Measurements from ENCODE around the gene BPGM.

The BPGM gene

DNA sequence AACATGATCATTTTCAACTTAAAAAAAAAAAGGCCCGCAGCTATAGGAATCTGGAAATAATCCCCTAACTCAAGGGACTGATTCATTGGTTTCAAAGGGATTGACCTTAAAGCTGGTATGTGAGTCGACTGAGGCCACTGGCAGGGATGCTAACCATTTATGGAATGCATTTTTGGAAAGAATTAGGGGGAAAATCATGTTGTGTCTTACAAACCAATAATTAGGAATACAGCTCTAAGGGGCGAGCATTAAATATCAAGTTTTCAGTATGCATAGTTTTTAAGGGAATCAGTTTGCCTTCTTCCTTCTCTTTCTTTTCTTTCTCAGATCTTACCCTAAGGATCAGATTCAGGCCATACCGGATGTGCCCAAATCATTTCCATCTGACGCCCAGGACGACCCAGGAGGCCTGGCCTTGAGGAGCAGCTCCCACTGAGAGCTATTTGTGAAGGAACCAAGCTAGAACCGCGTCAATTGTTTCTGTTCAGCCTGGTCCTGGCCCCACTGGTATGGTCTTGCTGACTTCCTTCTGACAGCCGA, 48.7 kb downstream of the BPGM start:
- Mint-ChIP-seq H3K27ac (peak overlapping the region; percentile 52 to 79 (median 68)), H3K36me3 (ENCODE audit: low read depth) (no peaks in the 10 kb centered on the region), H3K27me3 (ENCODE audit: low read depth) (no peaks in the 10 kb centered on the region), H3K4me1 (peaks cover 51% of the 10 kb centered on the region), H3K9me3 (peaks cover 2% of the 10 kb centered on the region), H3K4me3 (no peak overlapping the region)
- TF ChIP-seq, protein P1, sequence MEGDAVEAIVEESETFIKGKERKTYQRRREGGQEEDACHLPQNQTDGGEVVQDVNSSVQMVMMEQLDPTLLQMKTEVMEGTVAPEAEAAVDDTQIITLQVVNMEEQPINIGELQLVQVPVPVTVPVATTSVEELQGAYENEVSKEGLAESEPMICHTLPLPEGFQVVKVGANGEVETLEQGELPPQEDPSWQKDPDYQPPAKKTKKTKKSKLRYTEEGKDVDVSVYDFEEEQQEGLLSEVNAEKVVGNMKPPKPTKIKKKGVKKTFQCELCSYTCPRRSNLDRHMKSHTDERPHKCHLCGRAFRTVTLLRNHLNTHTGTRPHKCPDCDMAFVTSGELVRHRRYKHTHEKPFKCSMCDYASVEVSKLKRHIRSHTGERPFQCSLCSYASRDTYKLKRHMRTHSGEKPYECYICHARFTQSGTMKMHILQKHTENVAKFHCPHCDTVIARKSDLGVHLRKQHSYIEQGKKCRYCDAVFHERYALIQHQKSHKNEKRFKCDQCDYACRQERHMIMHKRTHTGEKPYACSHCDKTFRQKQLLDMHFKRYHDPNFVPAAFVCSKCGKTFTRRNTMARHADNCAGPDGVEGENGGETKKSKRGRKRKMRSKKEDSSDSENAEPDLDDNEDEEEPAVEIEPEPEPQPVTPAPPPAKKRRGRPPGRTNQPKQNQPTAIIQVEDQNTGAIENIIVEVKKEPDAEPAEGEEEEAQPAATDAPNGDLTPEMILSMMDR (IDR thresholded peaks at IDR 0.05; ENCODE audit: unreplicated experiment in 3 of 3), result no peak

DNA sequence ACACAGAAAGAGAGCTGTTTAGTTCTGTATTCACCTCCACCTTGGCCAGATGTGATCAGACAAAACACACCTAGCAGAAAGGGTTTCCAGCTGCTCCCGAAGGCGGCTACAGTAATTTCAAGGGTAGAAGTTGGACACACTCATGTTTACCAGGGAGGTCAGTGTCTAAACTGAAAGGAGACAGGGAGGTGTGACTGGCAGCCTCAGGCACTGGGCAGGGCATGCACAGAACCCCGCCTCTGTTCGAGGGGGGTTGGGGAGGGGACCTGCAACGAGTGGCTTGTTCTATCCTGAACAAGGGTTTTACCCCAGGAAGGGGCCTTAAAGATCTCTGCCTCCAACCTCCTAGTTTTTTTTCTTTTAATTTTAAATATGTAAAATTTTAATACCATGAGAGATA, 49.6 kb downstream of the BPGM start:
- Mint-ChIP-seq H3K9me3 (peaks cover 2% of the 10 kb centered on the region), H3K4me3 (no peak overlapping the region), H3K36me3 (ENCODE audit: low read depth) (no peaks in the 10 kb centered on the region), H3K4me1 (peaks cover 44% of the 10 kb centered on the region), H3K27ac (peak overlapping the region in 1 of 3 experiments; percentile 67), H3K27me3 (ENCODE audit: low read depth) (no peaks in the 10 kb centered on the region)
- TF ChIP-seq, protein P1 (IDR thresholded peaks at IDR 0.05; ENCODE audit: unreplicated experiment in 3 of 3), result no peak

DNA sequence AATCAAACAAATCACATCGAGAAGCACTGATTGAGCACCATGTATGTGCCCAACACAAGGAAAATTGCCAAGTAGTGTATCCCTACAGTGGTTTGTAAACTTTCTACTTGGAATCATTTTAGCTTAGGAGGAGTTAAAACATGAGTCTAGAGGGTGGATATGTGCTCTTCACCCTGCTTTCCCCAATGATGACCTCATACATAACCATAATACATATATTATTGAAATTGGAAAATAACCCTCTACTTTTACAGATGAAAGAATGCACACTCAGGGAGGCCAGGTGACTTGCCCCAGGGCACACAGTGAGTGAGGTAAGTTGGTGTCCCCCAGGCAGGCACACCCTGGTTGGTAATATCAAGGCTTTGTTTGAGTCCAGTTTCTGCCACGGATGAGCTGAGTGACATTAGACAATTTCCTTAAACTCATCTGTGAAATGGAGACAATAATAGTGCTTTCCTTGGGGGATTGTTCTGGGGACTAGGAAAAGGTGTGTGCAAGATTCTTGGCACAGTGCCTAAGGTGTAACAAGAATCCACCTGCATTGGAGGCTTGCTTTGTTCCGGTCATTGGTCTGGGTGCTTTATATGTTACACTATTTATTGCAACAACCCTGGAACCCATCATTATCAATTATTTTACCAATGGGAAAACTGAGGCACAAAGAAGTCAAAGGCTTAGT, 50.7 kb downstream of the BPGM start:
- no peaks in the 10 kb centered on the region for H3K36me3 Mint-ChIP-seq (ENCODE audit: low read depth)
- H3K9me3 Mint-ChIP-seq, result peaks cover 2% of the 10 kb centered on the region
- TF ChIP-seq, protein P1 (IDR thresholded peaks at IDR 0.05; ENCODE audit: unreplicated experiment in 3 of 3), result no peak
- no peak overlapping the region for H3K4me3 Mint-ChIP-seq
- peaks cover 34% of the 10 kb centered on the region for H3K4me1 Mint-ChIP-seq
- H3K27me3 Mint-ChIP-seq (ENCODE audit: low read depth), result no peaks in the 10 kb centered on the region
- no peak overlapping the region for H3K27ac Mint-ChIP-seq

DNA sequence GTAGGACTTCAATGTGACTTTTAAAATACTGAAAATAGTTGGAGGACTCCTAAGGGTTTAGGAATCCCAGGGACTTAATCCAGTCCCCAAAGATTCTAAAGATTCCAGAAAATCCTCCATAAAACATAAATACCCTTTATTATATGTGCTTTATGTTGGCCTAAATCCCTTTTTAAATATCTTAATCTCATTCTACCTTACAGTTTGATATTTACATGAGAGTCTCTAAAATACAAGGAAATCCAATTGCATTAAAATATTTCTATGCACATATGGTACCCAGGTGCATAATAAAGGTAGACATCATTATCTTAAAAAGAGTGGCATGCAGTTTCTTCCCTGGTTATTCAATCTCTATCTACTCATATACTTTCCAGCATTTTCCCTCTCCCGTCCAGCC, 51.8 kb downstream of the BPGM start:
- peaks cover 32% of the 10 kb centered on the region for H3K4me1 Mint-ChIP-seq
- no peaks in the 10 kb centered on the region for H3K27me3 Mint-ChIP-seq (ENCODE audit: low read depth)
- TF ChIP-seq, protein P1 (IDR thresholded peaks at IDR 0.05; ENCODE audit: unreplicated experiment in 3 of 3), result no peak
- H3K4me3 Mint-ChIP-seq, result no peak overlapping the region
- H3K27ac Mint-ChIP-seq, result no peak overlapping the region
- no peaks in the 10 kb centered on the region for H3K36me3 Mint-ChIP-seq (ENCODE audit: low read depth)
- peaks cover 2% of the 10 kb centered on the region for H3K9me3 Mint-ChIP-seq

DNA sequence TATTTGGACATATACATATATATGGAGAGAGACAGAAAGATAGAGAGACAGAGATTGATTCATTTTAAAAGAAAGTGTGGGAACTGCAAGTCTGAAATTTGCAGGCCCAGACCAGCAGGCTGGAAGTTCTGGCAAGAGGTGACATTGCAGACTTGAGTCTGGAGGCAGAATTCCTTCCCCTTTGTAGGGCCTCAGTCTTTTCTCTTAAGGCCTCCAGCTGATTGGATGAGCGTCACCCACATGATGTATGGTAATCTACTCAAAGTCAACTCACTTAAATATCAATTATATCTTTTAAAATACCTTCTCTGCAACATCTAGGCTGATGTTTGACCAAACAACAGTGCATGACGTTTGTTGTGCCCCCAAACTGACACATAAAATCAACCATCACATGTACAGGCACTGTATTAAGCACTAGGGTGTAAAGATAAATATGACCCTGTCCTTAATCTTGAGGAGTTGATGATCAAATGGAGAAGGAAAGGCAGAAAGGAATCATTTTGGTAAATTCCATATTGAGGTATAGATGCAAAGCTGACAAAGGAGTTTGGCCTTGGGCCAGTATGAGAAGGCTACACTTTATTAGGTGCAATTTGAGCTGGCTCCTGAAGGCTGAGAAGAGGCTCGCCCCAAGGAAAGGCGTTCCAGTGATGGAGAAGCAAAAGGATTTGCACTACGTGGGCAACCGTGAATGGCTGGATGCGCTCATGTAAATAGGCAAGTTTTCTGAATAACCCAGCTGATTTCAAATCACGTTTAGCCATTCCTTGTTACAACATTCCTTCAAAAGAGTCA, 52.6 kb downstream of the BPGM start:
- Mint-ChIP-seq H3K27ac (peak overlapping the region in 1 of 3 experiments; percentile 17), H3K4me3 (no peak overlapping the region), H3K36me3 (ENCODE audit: low read depth) (no peaks in the 10 kb centered on the region), H3K27me3 (ENCODE audit: low read depth) (no peaks in the 10 kb centered on the region), H3K4me1 (peaks cover 31% of the 10 kb centered on the region), H3K9me3 (peaks cover 2% of the 10 kb centered on the region)
- TF ChIP-seq, protein P1 (IDR thresholded peaks at IDR 0.05; ENCODE audit: unreplicated experiment in 3 of 3), result no peak

All from nephron (organoid).